SK-N-MC (cell line): ENCODE data around the gene LPCAT2.
"Not testable (repeated sequence)": the region's sequence is repeated elsewhere in the genome, so short reads cannot be mapped to it uniquely, and the experiment has no call there.

Experiments used
- EZH2 ChIP-seq: fragments of 200-600 bp; sonication (generic); IDR thresholded peaks from one replicate; pipeline ENCODE4 v1.6.1; 2017; ENCODE audit warnings: antibody characterized with exemption
- POLR2AphosphoS5 ChIP-seq: IDR thresholded peaks from 2 replicates; pipeline ENCODE4 v1.6.1; 2012; ENCODE audit warnings: mild to moderate bottlenecking, low read depth, low read length, borderline replicate concordance

DNA sequence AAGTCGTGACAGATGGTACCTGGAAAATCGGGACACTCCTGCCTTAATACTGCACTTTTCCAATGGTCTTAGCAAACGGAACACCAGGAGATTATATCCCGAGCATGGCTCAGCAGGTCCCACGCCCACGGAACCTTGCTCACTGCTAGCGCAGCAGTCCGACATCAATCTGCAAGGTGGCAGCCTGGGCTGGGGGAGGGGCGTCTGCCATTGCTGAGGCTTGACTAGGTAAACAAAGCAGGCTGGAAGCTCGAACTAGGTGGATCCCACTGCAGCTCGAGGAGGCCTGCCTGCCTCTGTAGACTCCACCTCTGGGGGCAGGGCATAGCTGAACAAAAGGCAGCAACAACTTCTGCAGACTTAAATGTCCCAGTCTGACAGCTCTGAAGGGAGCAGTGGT, 106.8 kb downstream of the LPCAT2 start:
- TF ChIP-seq POLR2AphosphoS5, EZH2: not testable (repeated sequence)
